GM21576 (cell line): Measurements from ENCODE around the gene WDR59.
"Not testable (repeated sequence)": the region's sequence is repeated elsewhere in the genome, so short reads cannot be mapped to it uniquely, and the experiment has no call there.

Source experiments
- ATAC-seq: cut with Tn5 transposase; IDR thresholded peaks from one replicate; pipeline ENCODE4 v1.9.1; 2021; ENCODE audit warnings: mild to moderate bottlenecking, moderate library complexity; ENCODE audit not compliant: unreplicated experiment

Gene WDR59

GRCh38 chr16:75012380-75013081 lies 27.6 kb upstream of the WDR59 start:
- peak; percentile 26 for ATAC-seq

- peak; percentile 50 for ATAC-seq
Measured at GRCh38 chr16:75011634-75012307, 26.8 kb upstream of the WDR59 start.

- no peak for ATAC-seq
Measured at GRCh38 chr16:75010427-75010826, 25.5 kb upstream of the WDR59 start.

GRCh38 chr16:75007443-75007842 lies 22.5 kb upstream of the WDR59 start:
- peak; percentile 40 for ATAC-seq

- ATAC-seq: no peak
Measured at GRCh38 chr16:75005697-75006096, 20.8 kb upstream of the WDR59 start.

- no peak for ATAC-seq
Measured at GRCh38 chr16:75004460-75004859, 19.5 kb upstream of the WDR59 start.

- no peak for ATAC-seq
Measured at GRCh38 chr16:75003931-75004330, 19.0 kb upstream of the WDR59 start.

GRCh38 chr16:75002474-75002873 lies 17.6 kb upstream of the WDR59 start:
- ATAC-seq: no peak

GRCh38 chr16:75000481-75001081 lies 15.7 kb upstream of the WDR59 start:
- no peak for ATAC-seq

- ATAC-seq: peak; percentile 38
Measured at GRCh38 chr16:74999609-75000480, 14.9 kb upstream of the WDR59 start.

- ATAC-seq: peak; percentile 26
Measured at GRCh38 chr16:74999219-74999608, 14.3 kb upstream of the WDR59 start.

- ATAC-seq: peak; percentile 54
Measured at GRCh38 chr16:74998481-74999218, 13.7 kb upstream of the WDR59 start, which contains the start of gene ZNRF1. Gene ZNRF1, plus strand, starts transcription at chr16:74999024. Its CDS starts 648 bp downstream, at chr16:74999672.

- ATAC-seq: no peak
Measured at GRCh38 chr16:74997042-74997491, 12.1 kb upstream of the WDR59 start.

GRCh38 chr16:74995986-74996385 lies 11.1 kb upstream of the WDR59 start:
- ATAC-seq: no peak

GRCh38 chr16:74991593-74992403 lies 6.9 kb upstream of the WDR59 start:
- no peak for ATAC-seq

- ATAC-seq: no peak
Measured at GRCh38 chr16:74991268-74991592, 6.3 kb upstream of the WDR59 start.

- ATAC-seq: no peak
Measured at GRCh38 chr16:74990832-74991231, 5.9 kb upstream of the WDR59 start.

- not testable (repeated sequence) for ATAC-seq
Measured at GRCh38 chr16:74989864-74990263, 4.9 kb upstream of the WDR59 start.

- ATAC-seq: no peak
Measured at GRCh38 chr16:74987027-74987681, 2.2 kb upstream of the WDR59 start.
